ENCODE data around the gene SAFB2. TPM values are rescaled to one million over a fixed set of nuclear protein-coding genes. Genes with fewer than 3 reads are reported as not detected.

The SAFB2 gene
- total RNA-seq, 1 experiment from 2014 or later = 76.1 TPM

DNA sequence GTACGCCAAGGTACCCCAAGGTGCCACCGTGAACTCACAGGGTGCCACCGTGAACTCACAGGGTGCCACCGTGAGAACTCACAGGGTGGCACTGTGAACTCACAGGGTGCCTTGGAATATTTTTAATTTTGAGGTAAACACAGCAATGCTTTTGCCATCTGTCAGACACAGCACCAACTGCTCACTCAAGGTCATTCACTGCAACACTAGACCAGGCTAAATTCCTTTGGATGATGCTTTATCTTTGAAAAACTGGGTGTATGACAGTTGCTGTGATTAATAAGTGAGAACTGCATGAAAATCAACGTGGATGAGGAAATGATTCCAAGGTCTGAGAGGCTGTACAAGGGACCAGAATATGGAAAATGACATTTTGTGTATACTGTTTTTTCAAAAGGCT, 18.9 kb downstream of the SAFB2 start:
- Histone ChIP-seq H2AFZ (ENCODE audit: low read length) (no peak overlapping the region), H3K9ac (ENCODE audit: extremely low read depth, insufficient read length, low read length) (no peak overlapping the region), H3K56ac (ENCODE audit: insufficient read length, low read depth, low read length) (no peak overlapping the region), H3K9me3 (ENCODE audit: control insufficient read depth, low read depth, low read length) (no peaks in the 10 kb centered on the region), H3K14ac (ENCODE audit: insufficient read depth, low read length) (no peak overlapping the region), H3K4me1 (ENCODE audit: insufficient read depth, low read length) (no peaks in the 10 kb centered on the region), H3K27ac (ENCODE audit: insufficient read length, low read depth, low read length) (no peak overlapping the region), H3K4ac (ENCODE audit: low read depth, low read length) (no peak overlapping the region), H2AK5ac (ENCODE audit: insufficient read length, low read length) (no peak overlapping the region), H4K91ac (ENCODE audit: insufficient read length, low read depth, low read length) (no peak overlapping the region), H2BK20ac (ENCODE audit: low read depth, low read length, poor library complexity, severe bottlenecking) (no peak overlapping the region), H2BK12ac (ENCODE audit: insufficient read length, low read depth, low read length) (no peak overlapping the region), H3K23ac (ENCODE audit: insufficient read length, low read depth, low read length) (no peak overlapping the region), H4K20me1 (ENCODE audit: control insufficient read depth, insufficient read depth, insufficient read length) (no peaks in the 10 kb centered on the region), H2BK5ac (ENCODE audit: insufficient read length, low read length) (no peak overlapping the region), H3K4me2 (ENCODE audit: insufficient read depth, insufficient read length, low read length) (no peak overlapping the region), H3K79me2 (ENCODE audit: insufficient read depth, low read length) (no peaks in the 10 kb centered on the region), H4K5ac (ENCODE audit: insufficient read length, low read depth, low read length) (no peak overlapping the region), H2BK15ac (ENCODE audit: low read depth, low read length) (no peak overlapping the region), H3T11ph (ENCODE audit: low read length) (no peak overlapping the region), H3K18ac (ENCODE audit: insufficient read length, low read depth, low read length) (no peak overlapping the region), H4K8ac (replicated peaks; ENCODE audit: insufficient read length, low read depth, low read length) (no peak overlapping the region), H3K79me1 (ENCODE audit: insufficient read depth, low read depth, low read length, poor library complexity, severe bottlenecking) (peaks cover 2% of the 10 kb centered on the region), H3K27me3 (ENCODE audit: insufficient read depth, low read length) (no peaks in the 10 kb centered on the region), H2BK120ac (ENCODE audit: low read depth, low read length, poor library complexity, severe bottlenecking) (no peak overlapping the region), H3K23me2 (ENCODE audit: insufficient read length, low read depth, low read length, poor library complexity, severe bottlenecking) (no peaks in the 10 kb centered on the region)
- no peak for DNase-seq
- H3K4me3 Mint-ChIP-seq = no peak overlapping the region
- H3K9me3 Mint-ChIP-seq = no peaks in the 10 kb centered on the region
- peaks cover 37 to 92% (median 85%) of the 10 kb centered on the region in 3 experiments; a peak in 6 of 7 replicates for H3K36me3 Mint-ChIP-seq (ENCODE audit: insufficient read depth in 1 of 3, low read depth in 3 of 3)
- H3K27ac Mint-ChIP-seq = no peak overlapping the region
- H3K4me1 Mint-ChIP-seq = no peaks in the 10 kb centered on the region
- no peaks in the 10 kb centered on the region for H3K27me3 Mint-ChIP-seq (ENCODE audit: low read depth)
- TF ChIP-seq, protein P1, sequence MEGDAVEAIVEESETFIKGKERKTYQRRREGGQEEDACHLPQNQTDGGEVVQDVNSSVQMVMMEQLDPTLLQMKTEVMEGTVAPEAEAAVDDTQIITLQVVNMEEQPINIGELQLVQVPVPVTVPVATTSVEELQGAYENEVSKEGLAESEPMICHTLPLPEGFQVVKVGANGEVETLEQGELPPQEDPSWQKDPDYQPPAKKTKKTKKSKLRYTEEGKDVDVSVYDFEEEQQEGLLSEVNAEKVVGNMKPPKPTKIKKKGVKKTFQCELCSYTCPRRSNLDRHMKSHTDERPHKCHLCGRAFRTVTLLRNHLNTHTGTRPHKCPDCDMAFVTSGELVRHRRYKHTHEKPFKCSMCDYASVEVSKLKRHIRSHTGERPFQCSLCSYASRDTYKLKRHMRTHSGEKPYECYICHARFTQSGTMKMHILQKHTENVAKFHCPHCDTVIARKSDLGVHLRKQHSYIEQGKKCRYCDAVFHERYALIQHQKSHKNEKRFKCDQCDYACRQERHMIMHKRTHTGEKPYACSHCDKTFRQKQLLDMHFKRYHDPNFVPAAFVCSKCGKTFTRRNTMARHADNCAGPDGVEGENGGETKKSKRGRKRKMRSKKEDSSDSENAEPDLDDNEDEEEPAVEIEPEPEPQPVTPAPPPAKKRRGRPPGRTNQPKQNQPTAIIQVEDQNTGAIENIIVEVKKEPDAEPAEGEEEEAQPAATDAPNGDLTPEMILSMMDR (conservative IDR thresholded peaks at IDR 0.05) = no peak
- WGBS (ENCODE audit: extremely low coverage, insufficient read length, low lambda C conversion rate) = no CpG with 5 or more reads among the region's 5 CpGs
